Right atrium auricular region (tissue), 2 donors: ENCODE measurements around the gene SMTNL1. TPM values are rescaled to one million over a fixed set of nuclear protein-coding genes. Genes with fewer than 3 reads are reported as not detected.
A peak's percentile ranks its signal among the peaks of the same experiment; 100 is the strongest.

Source experiments
- DNase-seq: peaks from one replicate; pipeline ENCODE4 v3.0.0-alpha.2; 2019; ENCODE audit warnings: low spot score
- H3K27ac ChIP-seq, 2 donors: fragments of 200-600 bp; sonication (generic); 1 replicate in 1 of 2; 2 replicates in 1 of 2; pipeline ENCODE4 v1.5.1; 2016 to 2019
- H3K27me3 ChIP-seq, 2 donors: fragments of 200-600 bp; sonication (generic); one replicate each; pipeline versions ENCODE4 v1.5.1 to v1.6.0; 2017 to 2019
- H3K36me3 ChIP-seq: fragments of 200-600 bp; sonication (generic); one replicate; pipeline ENCODE4 v1.5.1; 2016
- H3K4me1 ChIP-seq, 2 donors: fragments of 200-600 bp; sonication (generic); one replicate each; pipeline versions ENCODE4 v1.5.1 to v1.6.0; 2017 to 2019
- H3K4me3 ChIP-seq, 2 donors: fragments of 200-600 bp; sonication (generic); 1 replicate in 1 of 2; 2 replicates in 1 of 2; pipeline ENCODE4 v1.5.1; 2017 to 2019; ENCODE audit warnings: mild to moderate bottlenecking in 1 of 2, moderate library complexity in 1 of 2
- H3K9me3 ChIP-seq, 2 donors: fragments of 200-600 bp; sonication (generic); one replicate each; pipeline ENCODE4 v1.5.1; 2019
- total RNA-seq, 2 donors: library from RNA; depleted of rRNA; stranded (reverse); fragments of >200 nt; gene quantifications; one replicate each; pipeline ENCODE4 v1.1.0, GENCODE V29; 2016
- TF ChIP-seq, protein P1 (sequence below), 2 donors: fragments of 200-600 bp; sonication (generic); IDR thresholded peaks; one replicate each; pipeline ENCODE4 v1.5.1; 2019; ENCODE audit warnings: antibody characterized with exemption in 2 of 2

Gene SMTNL1
- total RNA-seq, 2 donors from 2014 or later: not detected

DNA sequence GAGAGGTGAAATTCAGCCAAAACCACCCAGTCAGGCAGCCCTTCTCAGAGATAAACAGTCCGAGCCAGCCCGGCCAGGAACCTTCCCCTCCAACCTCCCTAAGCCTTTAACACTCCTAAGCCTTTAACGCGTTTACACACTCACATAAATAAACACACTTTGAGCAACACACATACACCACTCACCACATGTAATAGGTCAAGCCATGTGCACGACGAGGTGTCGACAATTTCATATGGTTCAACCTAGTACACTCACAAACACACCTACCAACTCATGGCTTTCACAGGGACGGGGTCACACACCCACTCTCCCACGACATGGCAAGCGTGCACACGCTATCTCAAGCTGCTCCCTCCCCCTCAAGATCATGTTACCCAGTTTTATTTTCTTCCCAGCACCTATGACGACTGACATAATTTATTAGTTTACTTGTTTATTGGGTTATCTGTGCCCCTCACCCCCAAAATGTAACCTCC lies 37.4 kb upstream of the SMTNL1 start:
- peak overlapping the region in 1 of 2 donors; percentile 39 for H3K4me3 ChIP-seq
- peaks cover 0 to 39% of the 10 kb centered on the region in 2 donors for H3K4me1 ChIP-seq
- no peaks in the 10 kb centered on the region for H3K9me3 ChIP-seq
- H3K27me3 ChIP-seq: no peaks in the 10 kb centered on the region
- peaks cover 7% of the 10 kb centered on the region for H3K36me3 ChIP-seq
- H3K27ac ChIP-seq: peak overlapping the region; percentile 83 to 93
- no peak for DNase-seq
- TF ChIP-seq, protein P1, sequence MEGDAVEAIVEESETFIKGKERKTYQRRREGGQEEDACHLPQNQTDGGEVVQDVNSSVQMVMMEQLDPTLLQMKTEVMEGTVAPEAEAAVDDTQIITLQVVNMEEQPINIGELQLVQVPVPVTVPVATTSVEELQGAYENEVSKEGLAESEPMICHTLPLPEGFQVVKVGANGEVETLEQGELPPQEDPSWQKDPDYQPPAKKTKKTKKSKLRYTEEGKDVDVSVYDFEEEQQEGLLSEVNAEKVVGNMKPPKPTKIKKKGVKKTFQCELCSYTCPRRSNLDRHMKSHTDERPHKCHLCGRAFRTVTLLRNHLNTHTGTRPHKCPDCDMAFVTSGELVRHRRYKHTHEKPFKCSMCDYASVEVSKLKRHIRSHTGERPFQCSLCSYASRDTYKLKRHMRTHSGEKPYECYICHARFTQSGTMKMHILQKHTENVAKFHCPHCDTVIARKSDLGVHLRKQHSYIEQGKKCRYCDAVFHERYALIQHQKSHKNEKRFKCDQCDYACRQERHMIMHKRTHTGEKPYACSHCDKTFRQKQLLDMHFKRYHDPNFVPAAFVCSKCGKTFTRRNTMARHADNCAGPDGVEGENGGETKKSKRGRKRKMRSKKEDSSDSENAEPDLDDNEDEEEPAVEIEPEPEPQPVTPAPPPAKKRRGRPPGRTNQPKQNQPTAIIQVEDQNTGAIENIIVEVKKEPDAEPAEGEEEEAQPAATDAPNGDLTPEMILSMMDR (IDR thresholded peaks at IDR 0.05): no peak

DNA sequence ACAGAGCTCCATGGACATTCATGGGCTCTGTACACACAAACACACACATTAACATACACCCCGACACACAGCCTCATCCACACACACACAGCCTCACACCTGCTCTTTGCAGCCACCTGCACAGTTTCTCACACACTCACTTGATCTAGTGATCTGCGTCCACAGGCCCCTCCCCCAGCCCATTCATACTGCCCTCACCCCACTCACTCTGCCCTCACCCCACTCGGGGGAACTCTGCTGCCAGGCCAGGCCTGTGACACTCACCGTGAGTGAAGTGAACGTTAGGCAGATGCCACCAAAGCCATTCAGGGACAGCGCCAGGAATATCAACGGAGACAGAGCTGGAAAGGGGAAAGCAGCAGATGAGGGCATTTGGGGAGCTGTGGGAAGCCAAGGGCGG lies 36.9 kb upstream of the SMTNL1 start:
- H3K27ac ChIP-seq: peak overlapping the region; percentile 83 to 93
- no peaks in the 10 kb centered on the region for H3K27me3 ChIP-seq
- H3K4me1 ChIP-seq: peaks cover 0 to 39% of the 10 kb centered on the region in 2 donors
- DNase-seq: no peak
- TF ChIP-seq, protein P1 (IDR thresholded peaks at IDR 0.05): no peak
- H3K9me3 ChIP-seq: no peaks in the 10 kb centered on the region
- H3K4me3 ChIP-seq: no peak overlapping the region
- H3K36me3 ChIP-seq: peaks cover 7% of the 10 kb centered on the region

DNA sequence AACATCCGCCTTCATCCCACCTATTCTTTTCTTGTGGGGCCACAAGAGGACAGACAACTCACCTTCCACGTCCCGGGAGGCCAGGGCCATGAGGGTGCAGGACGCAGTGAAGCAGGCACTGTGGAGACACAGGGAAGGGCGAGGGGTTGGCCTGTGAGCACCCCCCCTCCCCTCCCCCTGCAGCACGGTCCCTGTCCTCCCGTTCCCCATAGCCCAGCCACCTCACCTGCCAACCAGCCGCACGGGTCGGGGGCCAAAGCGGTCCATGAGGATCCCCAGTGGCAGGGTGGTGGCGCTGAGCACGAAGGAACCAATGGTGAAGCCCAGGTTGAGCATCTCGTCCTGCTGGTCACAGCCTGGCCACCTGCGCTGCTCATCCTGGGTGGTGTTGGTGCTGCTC lies 36.5 kb upstream of the SMTNL1 start:
- H3K4me3 ChIP-seq: no peak overlapping the region
- TF ChIP-seq, protein P1 (IDR thresholded peaks at IDR 0.05): no peak
- H3K9me3 ChIP-seq: no peaks in the 10 kb centered on the region
- no peaks in the 10 kb centered on the region for H3K27me3 ChIP-seq
- DNase-seq: no peak
- peaks cover 3% of the 10 kb centered on the region for H3K36me3 ChIP-seq
- H3K4me1 ChIP-seq: peaks cover 0 to 39% of the 10 kb centered on the region in 2 donors
- peak overlapping the region; percentile 83 to 93 for H3K27ac ChIP-seq

DNA sequence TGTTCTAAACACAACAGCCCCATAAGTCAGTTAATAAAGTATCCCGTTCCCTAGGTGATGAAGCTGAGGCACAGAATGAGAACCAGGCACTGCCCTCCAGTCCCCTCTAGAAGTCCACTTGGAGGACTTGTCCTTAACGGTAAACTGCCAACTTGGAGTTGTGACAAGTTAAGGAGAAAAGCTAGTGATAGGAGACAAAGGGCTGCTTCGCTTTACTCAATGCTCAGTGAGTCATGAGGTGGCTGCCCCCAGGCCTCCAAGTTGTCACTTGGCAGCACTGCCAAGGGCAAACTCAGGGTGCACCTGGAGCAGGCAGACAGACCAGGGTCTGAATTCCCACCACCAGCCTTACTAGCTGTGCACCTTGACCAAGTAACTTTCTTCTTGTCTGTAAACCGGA lies 35.4 kb upstream of the SMTNL1 start:
- Histone ChIP-seq H3K27ac (peak overlapping the region; percentile 83 to 93), H3K9me3 (no peaks in the 10 kb centered on the region), H3K4me3 (no peak overlapping the region), H3K4me1 (peaks cover 0 to 39% of the 10 kb centered on the region in 2 donors), H3K36me3 (no peaks in the 10 kb centered on the region), H3K27me3 (no peaks in the 10 kb centered on the region)
- DNase-seq: no peak
- TF ChIP-seq, protein P1 (IDR thresholded peaks at IDR 0.05): no peak

DNA sequence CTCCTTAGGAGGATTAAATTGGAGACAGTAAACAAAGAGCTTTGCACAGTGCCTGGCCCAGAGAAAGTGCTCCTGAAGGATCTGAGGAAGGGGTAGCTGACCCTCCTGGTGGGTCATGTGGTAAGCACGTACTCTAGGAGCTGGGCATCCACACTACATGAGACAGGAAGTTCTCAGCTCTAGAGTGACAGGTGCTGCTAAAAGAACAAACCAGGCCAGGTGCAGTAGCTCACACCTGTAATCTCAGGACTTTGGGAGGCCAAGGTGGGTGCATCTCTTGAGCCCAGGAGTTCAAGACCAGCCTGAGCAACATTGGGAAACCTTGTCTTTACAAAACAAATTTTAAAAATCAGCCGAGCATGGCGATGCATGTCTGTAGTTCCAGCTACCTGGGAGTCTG lies 35.0 kb upstream of the SMTNL1 start:
- TF ChIP-seq, protein P1 (IDR thresholded peaks at IDR 0.05): no peak
- H3K9me3 ChIP-seq: no peaks in the 10 kb centered on the region
- no peaks in the 10 kb centered on the region for H3K27me3 ChIP-seq
- no peaks in the 10 kb centered on the region for H3K36me3 ChIP-seq
- peaks cover 0 to 39% of the 10 kb centered on the region in 2 donors for H3K4me1 ChIP-seq
- H3K4me3 ChIP-seq: no peak overlapping the region
- no peak for DNase-seq
- peak overlapping the region; percentile 83 to 93 for H3K27ac ChIP-seq

DNA sequence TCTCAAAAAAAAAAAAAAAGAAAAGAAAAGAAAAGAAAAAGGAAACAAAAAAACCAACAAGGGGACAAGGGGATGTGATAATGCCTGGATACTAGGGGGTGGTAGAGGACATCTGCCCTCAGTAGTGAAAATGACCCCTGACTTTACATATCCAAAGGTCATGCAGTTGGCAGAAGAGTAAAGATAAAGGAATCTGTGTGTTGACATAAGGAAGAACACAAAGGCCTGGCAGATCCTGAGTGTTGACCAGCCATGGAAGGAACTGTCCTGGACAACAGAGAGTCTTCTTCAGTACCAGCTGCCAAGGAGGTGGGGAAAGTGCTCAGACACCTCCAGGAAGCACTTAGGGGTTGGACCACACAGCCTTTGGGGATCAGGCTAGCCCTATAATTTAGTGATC lies 34.5 kb upstream of the SMTNL1 start:
- Histone ChIP-seq H3K27ac (no peak overlapping the region), H3K4me1 (peaks cover 0 to 39% of the 10 kb centered on the region in 2 donors), H3K9me3 (no peaks in the 10 kb centered on the region), H3K36me3 (no peaks in the 10 kb centered on the region), H3K27me3 (no peaks in the 10 kb centered on the region), H3K4me3 (no peak overlapping the region)
- no peak for DNase-seq
- TF ChIP-seq, protein P1 (IDR thresholded peaks at IDR 0.05): no peak
